Colonic mucosa (tissue), 4 donors: ENCODE results near the gene PRKAR1A. TPM values are rescaled to one million over a fixed set of nuclear protein-coding genes. Genes with fewer than 3 reads are reported as not detected.

Experiments used
- DNase-seq: peaks from one replicate; pipeline ENCODE4 v3.0.0-alpha.2; 2020
- H3K27ac ChIP-seq: fragments of 200-600 bp; one replicate; pipeline ENCODE4 v1.8.0; 2021
- H3K27me3 ChIP-seq: fragments of 200-600 bp; one replicate; pipeline ENCODE4 v1.8.0; 2021
- H3K36me3 ChIP-seq: fragments of 200-600 bp; one replicate; pipeline ENCODE4 v1.8.0; 2021
- H3K4me1 ChIP-seq: fragments of 200-600 bp; one replicate; pipeline ENCODE4 v1.8.0; 2021; ENCODE audit warnings: mild to moderate bottlenecking
- H3K4me3 ChIP-seq: fragments of 200-600 bp; one replicate; pipeline ENCODE4 v1.8.0; 2021
- H3K9ac ChIP-seq, 2 donors: one replicate each; pipeline ENCODE4 v1.7.0; 2013; ENCODE audit warnings: control low read depth in 2 of 2, low read depth in 2 of 2, low read length in 2 of 2
- H3K9me3 ChIP-seq: fragments of 200-600 bp; one replicate; pipeline ENCODE4 v1.8.0; 2021
- intact Hi-C: fragments of 100-400 bp; cut with DNase I; formaldehyde crosslinking; loops from one replicate; pipeline ENCODE4 v1.14.1; 2022
- total RNA-seq, 2 donors: library from RNA; stranded (reverse); fragmentation: NEBNext Ultra II Directional in 1 of 2; extraction: Animal tissue kit (Norgen Biotek cat#: 25700) in 1 of 2; gene quantifications; one replicate each; pipeline ENCODE4 v1.2.1, GENCODE V29; 2021
- TF ChIP-seq, protein P1 (sequence below): fragments of 200-600 bp; IDR thresholded peaks from one replicate; pipeline ENCODE4 v1.8.0; 2022; ENCODE audit warnings: antibody characterized with exemption, mild to moderate bottlenecking
- donor health status: healthy.
- donor health status: DM: no; HTN: no; CAD: no.
- donor health status: DM: no; HTN: no; CAD: no.

PRKAR1A gene
- total RNA-seq, 2 donors from 2014 or later = 133 to 168 TPM

DNA sequence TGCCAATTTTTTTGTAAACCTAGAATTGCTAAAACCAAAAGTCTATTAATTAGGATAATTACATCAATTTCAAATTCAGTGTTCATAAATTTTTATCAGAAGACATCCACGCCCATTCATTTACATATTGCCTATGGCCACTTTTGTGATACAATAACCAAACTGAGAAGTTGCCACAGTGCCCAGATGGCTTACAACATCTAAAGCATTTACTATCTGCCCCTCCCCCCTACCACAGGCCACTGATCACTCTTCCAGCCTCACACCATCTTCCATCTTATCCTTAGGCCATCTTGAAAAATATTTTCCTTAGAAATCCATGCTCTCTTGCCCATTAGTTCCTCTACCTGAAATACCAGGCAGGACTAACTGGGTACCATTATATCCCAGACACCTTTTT, 6.3 kb upstream of the PRKAR1A start:
- Histone ChIP-seq H3K27ac (no peak overlapping the region), H3K4me1 (peaks cover under 1% of the 10 kb centered on the region), H3K9me3 (no peaks in the 10 kb centered on the region), H3K4me3 (no peak overlapping the region), H3K9ac (no peak overlapping the region), H3K36me3 (no peaks in the 10 kb centered on the region), H3K27me3 (no peaks in the 10 kb centered on the region)
- intact Hi-C loops = no loop called here
- DNase-seq = no peak
- TF ChIP-seq, protein P1, sequence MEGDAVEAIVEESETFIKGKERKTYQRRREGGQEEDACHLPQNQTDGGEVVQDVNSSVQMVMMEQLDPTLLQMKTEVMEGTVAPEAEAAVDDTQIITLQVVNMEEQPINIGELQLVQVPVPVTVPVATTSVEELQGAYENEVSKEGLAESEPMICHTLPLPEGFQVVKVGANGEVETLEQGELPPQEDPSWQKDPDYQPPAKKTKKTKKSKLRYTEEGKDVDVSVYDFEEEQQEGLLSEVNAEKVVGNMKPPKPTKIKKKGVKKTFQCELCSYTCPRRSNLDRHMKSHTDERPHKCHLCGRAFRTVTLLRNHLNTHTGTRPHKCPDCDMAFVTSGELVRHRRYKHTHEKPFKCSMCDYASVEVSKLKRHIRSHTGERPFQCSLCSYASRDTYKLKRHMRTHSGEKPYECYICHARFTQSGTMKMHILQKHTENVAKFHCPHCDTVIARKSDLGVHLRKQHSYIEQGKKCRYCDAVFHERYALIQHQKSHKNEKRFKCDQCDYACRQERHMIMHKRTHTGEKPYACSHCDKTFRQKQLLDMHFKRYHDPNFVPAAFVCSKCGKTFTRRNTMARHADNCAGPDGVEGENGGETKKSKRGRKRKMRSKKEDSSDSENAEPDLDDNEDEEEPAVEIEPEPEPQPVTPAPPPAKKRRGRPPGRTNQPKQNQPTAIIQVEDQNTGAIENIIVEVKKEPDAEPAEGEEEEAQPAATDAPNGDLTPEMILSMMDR = no peak

DNA sequence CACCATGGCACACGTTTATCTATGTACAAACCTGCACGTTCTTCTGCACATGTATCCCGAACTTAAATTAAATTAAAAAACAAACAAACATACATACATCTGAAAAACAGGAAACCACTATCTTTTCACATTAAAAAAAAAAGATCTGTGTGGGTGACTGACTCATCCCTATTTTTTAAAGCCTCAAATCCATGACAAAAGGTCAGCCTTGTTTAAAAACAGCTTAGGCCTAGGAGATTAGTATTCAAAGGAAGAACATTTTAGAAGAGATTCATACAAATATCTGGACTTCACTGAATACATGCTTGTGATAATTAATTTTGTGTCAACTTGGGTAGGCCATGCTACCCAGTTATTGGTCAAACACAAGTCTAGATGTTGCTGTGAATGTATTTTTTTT, 4.7 kb upstream of the PRKAR1A start:
- no peak overlapping the region for H3K27ac ChIP-seq
- H3K27me3 ChIP-seq = no peaks in the 10 kb centered on the region
- TF ChIP-seq, protein P1 = no peak
- peaks cover 4% of the 10 kb centered on the region for H3K4me1 ChIP-seq
- intact Hi-C loops = no loop called here
- H3K36me3 ChIP-seq = no peaks in the 10 kb centered on the region
- DNase-seq = no peak
- H3K9me3 ChIP-seq = no peaks in the 10 kb centered on the region
- no peak overlapping the region for H3K9ac ChIP-seq
- H3K4me3 ChIP-seq = no peak overlapping the region

DNA sequence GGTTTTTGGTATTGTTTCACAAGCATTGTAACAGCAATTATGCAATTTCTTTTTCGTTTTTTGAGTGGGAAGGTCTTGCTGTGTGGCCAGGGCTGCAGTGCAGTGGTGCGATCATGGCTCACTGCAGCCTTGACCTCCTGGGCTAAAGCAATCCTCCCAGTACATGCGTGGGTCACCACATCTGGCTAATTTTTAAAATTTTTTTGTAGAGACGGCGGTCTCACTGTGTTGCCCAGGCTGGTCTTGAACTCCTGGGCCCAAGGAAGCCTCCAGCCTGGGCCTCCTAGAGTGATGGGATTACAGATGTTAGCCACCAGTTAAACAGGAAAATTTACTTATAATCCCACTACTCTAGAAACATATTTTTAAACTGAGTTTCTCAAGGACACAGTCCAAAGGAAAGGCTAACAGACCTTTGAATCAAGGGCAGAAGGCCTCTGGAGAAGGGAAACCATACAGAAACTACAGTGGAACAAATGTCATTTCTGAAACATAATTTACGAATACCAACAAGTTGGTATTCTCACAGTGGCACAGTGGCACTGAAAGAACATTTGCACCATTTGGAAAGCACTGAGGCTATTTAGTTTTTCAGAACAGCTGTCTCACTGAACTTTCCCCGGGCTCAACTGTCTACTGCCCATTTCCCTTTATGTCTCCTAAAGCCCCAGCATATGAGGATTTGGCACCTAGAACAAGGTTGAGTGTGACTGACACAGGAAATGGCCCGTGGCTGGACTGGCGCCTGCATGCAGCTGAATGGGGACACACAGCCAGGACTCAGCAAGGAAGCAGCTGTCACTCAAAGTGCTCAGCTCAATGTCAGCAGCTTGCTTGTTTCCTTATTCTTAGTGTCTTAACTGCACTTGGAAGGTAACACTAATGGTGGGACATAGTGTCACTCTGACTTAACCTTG, 2.8 kb upstream of the PRKAR1A start:
- H3K27me3 ChIP-seq = no peaks in the 10 kb centered on the region
- DNase-seq = peak; percentile 58
- TF ChIP-seq, protein P1 = no peak
- H3K9ac ChIP-seq = peak overlapping the region in 1 of 2 donors; percentile 61
- no peak overlapping the region for H3K27ac ChIP-seq
- peaks cover 4% of the 10 kb centered on the region for H3K4me1 ChIP-seq
- H3K36me3 ChIP-seq = no peaks in the 10 kb centered on the region
- no peak overlapping the region for H3K4me3 ChIP-seq
- intact Hi-C loops = no loop called here
- H3K9me3 ChIP-seq = no peaks in the 10 kb centered on the region

DNA sequence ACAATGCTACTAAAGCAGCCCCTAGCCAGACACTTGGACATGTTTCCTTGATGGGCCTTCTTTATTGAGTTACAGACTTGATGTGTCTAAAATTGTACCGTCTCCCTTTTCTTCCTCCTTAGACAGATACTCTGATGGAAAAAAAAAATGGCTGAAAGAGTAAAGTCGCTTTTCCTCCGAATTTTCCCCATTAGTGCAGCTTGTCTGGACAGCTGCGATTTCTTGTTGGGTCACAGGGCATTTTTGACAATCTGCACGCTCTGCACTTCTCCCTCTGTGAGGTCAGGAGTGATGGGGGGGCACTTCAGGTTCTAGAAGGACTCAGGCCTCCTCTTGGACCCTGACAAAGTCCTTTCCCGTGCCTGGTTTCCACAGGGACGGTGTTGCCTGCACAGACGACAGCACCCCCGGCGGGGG, 968 bp upstream of the PRKAR1A start:
- H3K9me3 ChIP-seq = no peaks in the 10 kb centered on the region
- peak overlapping the region; percentile 90 for H3K4me3 ChIP-seq
- TF ChIP-seq, protein P1 = no peak
- peaks cover 4% of the 10 kb centered on the region for H3K4me1 ChIP-seq
- no peaks in the 10 kb centered on the region for H3K27me3 ChIP-seq
- DNase-seq = peak; percentile 62
- H3K36me3 ChIP-seq = no peaks in the 10 kb centered on the region
- intact Hi-C loops = no loop called here
- H3K9ac ChIP-seq = peak overlapping the region; percentile 96 to 98
- peak overlapping the region; percentile 96 for H3K27ac ChIP-seq

DNA sequence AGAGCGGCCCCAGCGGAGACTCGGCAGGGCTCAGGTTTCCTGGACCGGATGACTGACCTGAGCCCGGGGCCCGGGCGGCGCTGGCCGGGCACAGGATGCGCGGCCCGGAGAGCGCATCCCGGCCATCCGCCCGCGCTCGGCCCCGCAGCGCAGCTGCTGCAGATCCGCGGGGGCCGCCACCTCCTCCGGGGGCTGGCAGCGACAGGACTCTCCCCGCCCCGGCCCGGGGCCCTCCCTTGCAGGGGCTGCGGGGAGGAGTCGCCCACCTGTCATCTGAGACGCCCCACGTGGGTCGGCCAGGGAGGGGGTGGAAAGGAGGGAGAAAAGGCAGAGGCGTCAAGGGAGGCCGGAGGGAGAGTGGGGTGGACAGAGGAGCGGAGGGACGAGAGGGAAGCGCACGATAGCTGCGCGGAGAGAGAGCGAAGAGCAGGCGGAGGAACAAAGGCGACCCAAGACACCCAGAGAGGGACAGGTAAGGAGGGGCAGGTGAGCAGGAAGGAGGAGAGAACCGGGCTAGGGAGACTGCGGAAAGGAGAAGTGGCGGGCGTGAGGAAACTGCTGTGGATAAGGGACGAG, 471 bp upstream of the PRKAR1A start:
- Histone ChIP-seq H3K27me3 (no peaks in the 10 kb centered on the region), H3K9me3 (no peaks in the 10 kb centered on the region), H3K4me3 (peak overlapping the region; percentile 90), H3K4me1 (peaks cover 4% of the 10 kb centered on the region), H3K27ac (peak overlapping the region; percentile 96), H3K9ac (peak overlapping the region; percentile 96 to 98), H3K36me3 (no peaks in the 10 kb centered on the region)
- peak; percentile 81 for DNase-seq
- TF ChIP-seq, protein P1 = no peak
- intact Hi-C loops = no loop called here
